ENCODE data around the gene DLST.

The DLST gene

GRCh38 chr14:74948228-74949175, 66.8 kb downstream of the DLST start:
- no peak overlapping the region for H3K4me3 ChIP-seq (ENCODE audit: low read depth, low read length)
- no peak for TF ChIP-seq CTCF (IDR thresholded peaks at IDR 0.05; ENCODE audit: low read depth, low read length, missing control alignments)
- no peak for DNase-seq (ENCODE audit: low read depth)

- no peak for TF ChIP-seq CTCF (IDR thresholded peaks at IDR 0.05; ENCODE audit: low read depth, low read length, missing control alignments)
- no peak for DNase-seq (ENCODE audit: low read depth)
- H3K4me3 ChIP-seq (ENCODE audit: low read depth, low read length): no peak overlapping the region
Measured at GRCh38 chr14:74949191-74949601, 67.5 kb downstream of the DLST start.

DNA sequence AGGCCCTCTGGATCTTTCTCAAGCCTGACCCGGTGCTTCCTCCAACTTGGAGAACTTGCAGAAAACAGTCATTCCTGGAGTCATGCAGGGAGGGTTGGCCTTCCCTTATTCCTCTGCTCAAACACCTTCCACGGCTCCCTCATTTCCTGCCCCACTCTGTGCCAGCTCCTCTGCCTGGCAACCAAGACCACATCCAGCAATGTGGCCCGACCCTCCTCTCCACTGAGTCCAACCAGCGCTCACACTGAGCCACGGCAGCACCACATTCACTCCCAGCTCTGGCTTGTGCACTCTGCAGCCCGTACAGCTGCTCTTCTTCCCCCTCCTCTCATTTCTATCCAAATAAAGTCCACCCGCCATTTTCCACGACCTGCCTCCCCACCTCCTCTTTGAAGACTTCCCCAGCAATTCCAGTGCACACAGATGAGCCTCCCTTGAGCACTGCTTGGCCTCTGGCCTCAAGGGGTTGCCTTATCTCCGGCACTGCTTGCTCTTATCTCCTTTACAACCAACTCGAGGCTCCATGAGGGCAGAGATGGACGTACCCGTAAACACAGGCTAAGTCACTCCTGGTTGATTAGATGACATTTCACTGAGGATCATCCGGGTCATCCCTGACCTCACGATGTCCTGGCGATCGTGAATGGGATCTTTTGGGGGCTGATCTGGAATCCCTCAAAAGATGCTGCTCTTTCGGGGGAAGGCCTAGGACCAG, 68.3 kb downstream of the DLST start:
- no peak overlapping the region for H3K4me3 ChIP-seq (ENCODE audit: low read depth, low read length)
- no peak for DNase-seq (ENCODE audit: low read depth)
- TF ChIP-seq CTCF (IDR thresholded peaks at IDR 0.05; ENCODE audit: low read depth, low read length, missing control alignments): no peak

- DNase-seq (ENCODE audit: low read depth): no peak
- TF ChIP-seq CTCF (IDR thresholded peaks at IDR 0.05; ENCODE audit: low read depth, low read length, missing control alignments): no peak
- no peak overlapping the region for H3K4me3 ChIP-seq (ENCODE audit: low read depth, low read length)
Measured at GRCh38 chr14:74950795-74951442, 69.2 kb downstream of the DLST start.

DNA sequence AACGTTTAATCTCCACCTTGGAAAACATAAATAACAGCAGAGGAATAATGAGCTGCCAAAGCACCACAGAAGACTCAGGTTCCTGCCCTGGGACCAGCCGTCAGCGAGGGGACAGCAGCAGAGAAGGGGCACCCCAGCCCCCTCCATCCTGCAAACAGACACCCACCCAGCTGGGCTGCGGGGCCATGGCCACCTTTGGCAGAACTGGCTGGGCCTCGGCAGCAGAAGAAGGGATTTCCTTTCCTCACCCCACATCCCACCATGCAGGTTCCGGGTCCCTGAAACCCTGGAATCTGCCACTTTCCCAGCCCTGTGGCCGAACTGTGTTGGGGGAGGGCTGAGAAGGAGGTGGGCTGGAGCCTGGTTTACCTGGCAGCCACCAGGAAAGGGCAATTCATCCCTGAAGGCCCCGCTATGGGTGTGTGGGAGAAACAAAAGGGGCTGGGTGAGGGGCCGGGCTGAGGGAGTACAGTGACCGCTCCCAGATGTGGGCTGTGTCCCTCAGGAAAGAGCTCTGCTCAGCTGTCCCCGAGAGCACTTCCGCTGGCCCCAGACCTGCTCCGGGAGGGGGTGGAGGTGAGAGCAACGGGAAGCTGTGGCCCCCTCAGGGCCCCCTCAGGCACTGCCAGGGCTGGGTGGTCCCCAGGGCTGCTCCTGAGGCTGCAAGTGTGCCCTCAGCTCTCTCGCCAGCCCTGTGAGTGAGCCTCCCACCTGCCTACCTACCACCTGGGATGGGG, 69.9 kb downstream of the DLST start:
- no peak for TF ChIP-seq CTCF (IDR thresholded peaks at IDR 0.05; ENCODE audit: low read depth, low read length, missing control alignments)

DNA sequence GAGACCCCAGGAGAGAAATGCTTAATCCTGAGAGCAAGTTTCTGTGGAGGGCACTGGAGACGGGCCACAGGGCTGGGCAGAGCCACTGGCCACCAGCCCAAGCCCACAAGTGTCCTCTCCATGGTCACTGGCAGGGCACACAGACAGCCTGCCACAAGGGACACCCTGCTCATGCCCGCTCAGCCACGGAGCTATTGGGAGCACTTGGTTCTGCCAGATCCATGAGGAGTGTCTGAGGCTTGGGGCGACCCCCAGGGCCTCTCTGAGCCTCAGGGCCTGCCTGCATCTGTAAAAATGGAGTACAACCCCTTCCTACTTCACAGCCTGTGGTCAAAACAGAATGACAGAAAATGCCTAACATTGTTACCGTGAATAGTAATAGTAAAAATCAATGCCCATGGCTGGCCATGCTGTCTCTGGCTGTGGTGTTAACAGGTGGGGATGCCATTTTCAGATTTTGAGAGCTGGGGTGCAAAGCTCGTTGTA, 70.5 kb downstream of the DLST start:
- no peak overlapping the region for H3K4me3 ChIP-seq (ENCODE audit: low read depth, low read length)
- DNase-seq (ENCODE audit: low read depth): no peak
- no peak for TF ChIP-seq CTCF (IDR thresholded peaks at IDR 0.05; ENCODE audit: low read depth, low read length, missing control alignments)

More for the DNA sequence above, 69.9 kb downstream of the DLST start:
- DNase-seq (ENCODE audit: low read depth): no peak
- H3K4me3 ChIP-seq (ENCODE audit: low read depth, low read length): no peak overlapping the region

Data from GM12864 (cell line).